Left renal cortex interstitium (tissue), 4 donors: ENCODE measurements around the gene TEDC2. TPM values are rescaled to one million over a fixed set of nuclear protein-coding genes. Genes with fewer than 3 reads are reported as not detected.
"Not testable (repeated sequence)": the region's sequence is repeated elsewhere in the genome, so short reads cannot be mapped to it uniquely, and the experiment has no call there.

ENCODE experiments used
- DNase-seq, 4 donors: peaks; one replicate each; pipeline ENCODE4 v3.0.0-alpha.2; 2013; ENCODE audit warnings: low read depth in 4 of 4, low spot score in 2 of 4, missing footprints in 1 of 4
- polyA plus RNA-seq, 4 donors: library from polyadenylated mRNA; unstranded; fragments of 120-200 nt; gene quantifications; one replicate each; pipeline ENCODE4 v1.2.1, GENCODE V29; 2013; ENCODE audit not compliant: insufficient read length in 4 of 4

TEDC2 gene
- polyA plus RNA-seq, 4 donors, result 7.3 to 16.6 (median 12.2) TPM

DNA sequence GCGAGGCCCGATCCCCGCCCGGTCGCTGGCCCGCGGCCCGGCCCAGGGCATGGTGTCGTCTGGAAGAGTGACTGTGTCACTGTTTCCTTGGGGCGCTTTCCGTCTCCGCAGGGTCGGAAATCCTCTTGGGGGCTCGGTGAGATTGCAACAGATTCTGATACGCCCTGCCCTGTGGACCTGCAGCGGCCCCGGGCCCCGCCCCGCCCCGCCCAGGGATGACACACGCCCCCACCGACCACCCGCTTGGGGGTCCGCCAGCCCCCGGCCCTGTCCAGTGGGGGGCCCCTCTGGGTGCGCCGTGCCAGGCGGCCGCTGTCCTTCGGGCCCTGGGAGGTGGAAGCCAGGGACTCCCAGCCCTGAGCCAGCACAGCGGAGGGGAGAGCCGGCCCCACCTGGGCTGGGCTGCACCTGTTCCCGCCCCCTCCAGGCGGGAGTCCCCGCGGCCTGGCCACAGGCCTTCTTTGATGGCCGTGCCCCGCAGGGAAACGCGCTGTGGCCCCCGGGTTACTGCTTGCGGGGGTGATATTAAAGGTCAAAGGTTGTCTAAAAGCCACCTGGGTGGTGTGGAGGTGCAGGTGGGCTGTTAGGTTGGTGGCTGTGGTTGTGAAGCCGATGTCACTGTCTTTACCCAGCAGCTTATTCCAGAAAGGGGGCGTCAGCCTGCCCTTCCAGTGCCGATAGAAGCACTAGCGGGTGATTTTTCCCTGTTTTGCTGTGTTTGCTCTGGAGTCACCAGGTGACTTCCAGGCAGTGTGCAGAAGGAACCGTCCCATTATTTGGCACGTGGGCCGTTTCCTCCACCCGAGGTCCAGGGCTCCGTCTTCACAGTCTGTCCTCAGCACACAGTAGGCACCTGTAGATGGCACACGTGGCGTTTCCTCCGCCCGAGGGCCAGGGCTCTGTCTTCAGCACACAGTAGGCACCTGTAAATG is 15.8 kb downstream of the TEDC2 start:
- no peak for DNase-seq

DNA sequence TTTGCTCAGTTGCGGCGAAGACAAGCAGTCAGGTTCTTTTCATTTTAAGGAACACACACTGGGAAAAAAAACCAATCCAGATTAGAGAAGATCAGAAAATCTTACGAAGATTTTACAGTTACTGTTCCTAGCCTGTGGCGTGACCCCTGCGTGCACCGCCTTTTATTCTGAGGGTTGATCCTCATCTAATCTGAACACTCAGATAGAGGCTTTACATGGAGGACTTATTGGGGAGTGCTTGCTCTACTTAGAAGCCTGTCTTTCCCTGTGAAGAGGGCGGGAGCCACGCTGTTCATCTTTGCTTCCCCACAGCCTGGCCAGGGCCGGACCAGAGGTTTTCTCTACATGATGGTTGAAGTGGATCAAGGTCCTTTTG is 16.4 kb downstream of the TEDC2 start:
- DNase-seq, result no peak

DNA sequence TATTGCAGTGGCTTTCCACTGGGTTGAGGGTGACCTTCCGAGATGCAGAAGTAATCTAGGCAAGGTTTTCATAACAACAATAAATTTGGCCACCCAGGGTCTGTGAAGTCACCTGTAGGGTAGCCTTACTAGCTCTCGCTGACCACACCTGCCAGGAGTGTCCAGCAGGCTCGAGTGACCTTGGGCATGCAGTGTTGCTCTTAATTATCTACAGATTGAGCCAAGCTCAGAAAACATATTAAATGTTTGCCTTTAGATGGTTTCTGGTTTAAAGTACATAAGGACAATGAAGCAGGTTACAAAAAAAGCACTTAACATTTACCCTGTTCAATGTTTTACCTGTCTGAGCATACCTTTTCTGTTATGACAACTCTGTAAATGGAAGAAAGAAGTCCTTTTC is 16.8 kb downstream of the TEDC2 start:
- no peak for DNase-seq

DNA sequence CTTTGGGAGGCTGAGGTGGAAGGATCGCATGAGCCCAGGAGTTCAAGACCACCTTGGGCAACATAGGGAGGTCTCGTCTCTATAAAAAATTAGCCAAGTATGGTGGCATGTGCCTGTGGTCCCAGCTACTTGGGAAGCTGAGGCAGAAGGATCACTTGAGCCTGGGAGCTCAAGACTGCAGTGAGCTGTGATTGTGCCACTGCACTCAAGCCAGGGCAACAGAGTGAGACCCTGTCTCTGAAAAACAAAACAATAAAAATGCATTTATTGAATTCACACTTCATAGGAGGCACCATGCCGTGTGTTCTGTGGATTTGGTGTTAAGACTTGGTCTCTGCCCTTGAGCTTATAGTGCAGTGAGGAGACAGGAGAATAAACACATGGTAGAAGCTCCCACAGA is 17.4 kb downstream of the TEDC2 start:
- DNase-seq, result no peak

DNA sequence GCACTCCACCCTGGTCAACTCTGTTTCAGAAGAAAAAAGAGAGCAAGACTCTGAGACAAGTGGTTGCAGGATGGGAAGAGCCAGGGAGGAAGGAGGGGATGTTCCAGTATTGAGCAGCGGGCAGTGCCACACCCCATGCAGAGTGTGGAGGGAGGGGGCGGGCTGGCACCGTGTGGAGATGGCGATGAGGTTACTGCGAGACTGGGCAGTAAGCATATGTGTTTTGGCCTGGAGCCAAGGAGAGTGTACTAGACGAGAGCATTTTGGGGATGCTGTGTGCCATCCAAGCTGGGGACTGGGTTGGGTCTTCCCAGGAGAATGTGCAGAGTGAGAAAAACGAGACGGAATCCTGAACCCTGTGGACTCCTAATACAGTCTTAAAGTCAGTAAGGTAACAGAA is 18.4 kb downstream of the TEDC2 start:
- no peak for DNase-seq

DNA sequence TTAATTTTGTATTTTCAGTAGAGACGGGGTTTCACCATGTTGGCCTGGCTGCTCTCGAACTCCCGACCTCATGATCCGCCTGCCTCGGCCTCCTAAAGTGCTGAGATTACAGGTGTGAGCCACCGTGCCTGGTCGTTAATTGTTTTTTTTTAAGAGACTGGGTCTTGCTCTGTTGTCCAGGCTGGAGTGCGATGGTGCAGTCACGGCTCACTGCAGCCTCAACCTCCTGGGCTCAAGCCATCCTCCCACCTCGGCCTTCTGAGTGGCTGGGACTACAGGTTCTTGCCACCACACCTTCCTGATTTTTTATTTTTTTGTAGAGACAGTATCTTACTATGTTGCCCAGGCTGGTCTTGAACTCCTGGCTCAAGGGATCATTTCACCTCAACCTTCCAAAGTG is 20.1 kb downstream of the TEDC2 start:
- DNase-seq, result not testable (repeated sequence)

DNA sequence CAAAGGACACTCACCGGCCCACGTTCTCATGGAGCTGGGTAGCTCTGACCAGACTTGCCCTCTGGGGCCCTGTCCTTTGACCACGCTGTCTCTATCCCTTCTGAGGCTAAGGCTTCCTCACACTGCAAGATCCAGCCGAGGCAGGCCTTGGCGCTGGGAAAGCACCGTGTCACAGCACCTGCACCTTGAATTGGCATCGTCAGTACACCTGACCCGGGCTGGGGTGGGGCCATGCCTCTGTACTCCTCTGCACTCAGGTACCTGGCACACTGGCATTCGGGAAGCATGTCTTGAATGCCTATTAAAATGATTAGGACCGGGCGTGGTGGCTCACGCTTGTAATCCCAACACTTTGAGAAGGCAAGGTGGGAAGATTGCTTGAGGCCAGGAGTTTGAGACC is 21.0 kb downstream of the TEDC2 start:
- DNase-seq, result no peak

DNA sequence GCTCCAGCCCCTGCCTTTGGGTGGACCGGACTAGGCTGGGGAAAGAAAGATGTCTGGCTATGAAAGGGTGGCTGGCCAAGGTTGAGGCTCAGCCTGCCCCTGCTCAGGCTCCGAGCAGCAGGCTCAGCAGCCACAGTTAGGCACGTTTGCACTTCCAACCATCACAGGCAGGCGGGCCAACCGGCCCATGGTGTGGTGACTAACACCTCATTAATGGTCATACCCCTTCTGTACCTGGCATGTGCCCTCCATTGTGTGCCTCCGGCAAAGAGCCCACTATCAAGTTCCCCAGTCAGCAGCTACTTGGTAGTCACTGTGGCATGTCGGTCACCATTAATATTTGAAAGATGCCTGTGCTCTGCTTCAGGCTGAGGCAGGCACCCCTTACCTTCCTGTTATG is 21.8 kb downstream of the TEDC2 start:
- DNase-seq, result no peak

DNA sequence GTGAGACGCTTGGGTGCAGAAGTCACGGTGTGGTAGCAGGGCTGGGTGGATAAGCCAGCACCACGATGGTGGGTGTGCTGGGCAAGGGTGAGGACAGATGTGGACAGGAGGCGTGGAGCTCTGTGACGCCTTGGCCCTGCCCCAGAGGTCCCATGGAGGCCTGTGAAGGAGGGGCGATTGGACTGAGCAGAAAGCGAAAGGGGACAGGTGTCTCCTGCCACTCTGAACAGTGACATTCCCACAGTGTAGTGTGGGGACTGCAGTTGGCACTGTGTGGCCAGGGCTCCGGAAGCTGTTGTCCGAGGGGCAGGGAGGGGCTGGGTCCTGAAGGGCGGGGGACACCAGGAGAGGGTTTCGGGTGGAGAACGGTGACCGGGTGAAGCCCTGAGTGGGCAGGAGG is 22.3 kb downstream of the TEDC2 start:
- DNase-seq, result no peak

DNA sequence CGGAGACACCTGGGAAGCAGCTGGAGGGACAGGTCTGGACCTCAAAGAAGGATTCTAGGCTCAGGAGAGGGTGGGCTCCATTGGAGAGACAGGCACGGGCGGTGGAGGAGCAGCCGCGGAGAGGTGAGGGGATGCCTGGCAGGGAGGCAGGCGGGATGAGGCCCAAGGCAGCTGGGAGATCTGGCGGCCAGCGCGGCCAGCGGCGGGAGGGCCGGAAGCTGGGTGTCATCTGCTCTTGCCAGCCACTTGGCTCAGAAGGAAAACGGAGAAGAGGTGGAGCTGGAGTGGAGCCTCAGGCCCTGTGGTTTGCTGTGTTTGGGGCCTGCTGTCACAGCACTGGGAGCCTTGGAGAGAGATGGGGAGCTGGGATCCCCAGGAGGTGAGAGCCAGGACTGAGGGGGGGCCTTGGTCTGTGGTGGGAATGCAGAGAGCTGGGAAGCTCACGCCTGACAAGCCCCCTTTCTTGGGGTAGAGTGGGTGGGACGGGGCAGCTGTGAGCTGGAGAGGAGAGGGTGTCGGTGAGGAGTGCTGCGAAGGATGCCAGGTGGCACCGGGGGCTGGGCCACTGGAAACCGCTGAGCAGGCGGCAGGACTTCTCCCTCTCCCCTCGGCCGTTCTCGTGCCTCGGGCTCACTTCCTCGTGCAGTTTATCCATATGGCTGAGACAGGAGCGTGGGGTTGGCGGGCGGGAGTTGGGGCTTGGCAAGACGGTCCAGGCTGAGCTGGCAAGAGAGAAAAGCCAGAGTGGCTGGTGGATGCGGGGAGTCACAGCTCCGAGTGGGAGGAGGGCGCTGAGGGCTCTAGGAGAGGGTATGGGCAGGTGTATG is 23.0 kb downstream of the TEDC2 start:
- no peak for DNase-seq

DNA sequence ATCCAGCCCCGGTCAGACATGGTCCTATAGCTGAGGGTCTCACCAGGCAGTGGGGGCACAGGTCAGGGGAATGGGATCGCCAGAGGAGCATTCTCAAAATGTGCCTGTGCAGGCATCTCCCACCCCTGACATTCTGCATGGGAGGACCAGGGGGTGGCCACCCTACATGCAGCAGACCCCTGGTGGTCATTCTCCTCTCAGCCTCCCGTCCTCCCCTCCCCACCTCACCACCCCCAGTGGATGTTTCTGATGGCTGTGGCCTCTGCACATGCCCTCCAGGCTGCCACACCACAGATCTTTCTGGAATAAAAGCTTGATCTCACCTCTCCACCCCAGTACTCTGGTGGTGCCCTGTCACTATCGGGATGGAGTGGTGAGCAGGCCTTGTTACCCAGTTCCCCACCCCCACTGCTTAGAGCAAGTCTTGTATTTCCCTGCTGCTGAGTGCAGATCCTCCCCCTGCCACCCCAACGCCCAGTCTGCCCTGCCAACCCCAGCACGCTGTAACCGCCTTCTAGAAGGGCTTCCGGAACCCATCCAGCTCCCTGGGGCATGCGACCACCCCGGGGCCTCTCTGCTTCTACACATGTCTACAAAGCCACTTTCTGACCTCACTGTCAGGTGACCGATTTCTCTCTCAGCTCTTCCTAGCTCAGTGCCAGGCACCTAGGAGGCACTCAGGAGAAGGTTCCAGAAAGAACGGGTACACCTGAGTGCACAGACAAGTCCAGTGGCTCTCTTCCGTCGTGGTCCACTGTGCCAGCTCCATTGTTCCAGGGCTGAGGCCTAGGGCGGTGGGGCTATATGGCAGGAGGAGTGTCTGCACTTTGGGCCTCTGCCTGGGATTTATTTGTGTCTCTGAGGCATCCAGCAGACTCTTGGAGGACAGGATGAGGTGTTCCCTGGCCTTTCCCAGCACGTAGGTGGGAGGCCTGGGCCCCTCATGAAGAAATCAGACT is 24.3 kb downstream of the TEDC2 start:
- no peak for DNase-seq

DNA sequence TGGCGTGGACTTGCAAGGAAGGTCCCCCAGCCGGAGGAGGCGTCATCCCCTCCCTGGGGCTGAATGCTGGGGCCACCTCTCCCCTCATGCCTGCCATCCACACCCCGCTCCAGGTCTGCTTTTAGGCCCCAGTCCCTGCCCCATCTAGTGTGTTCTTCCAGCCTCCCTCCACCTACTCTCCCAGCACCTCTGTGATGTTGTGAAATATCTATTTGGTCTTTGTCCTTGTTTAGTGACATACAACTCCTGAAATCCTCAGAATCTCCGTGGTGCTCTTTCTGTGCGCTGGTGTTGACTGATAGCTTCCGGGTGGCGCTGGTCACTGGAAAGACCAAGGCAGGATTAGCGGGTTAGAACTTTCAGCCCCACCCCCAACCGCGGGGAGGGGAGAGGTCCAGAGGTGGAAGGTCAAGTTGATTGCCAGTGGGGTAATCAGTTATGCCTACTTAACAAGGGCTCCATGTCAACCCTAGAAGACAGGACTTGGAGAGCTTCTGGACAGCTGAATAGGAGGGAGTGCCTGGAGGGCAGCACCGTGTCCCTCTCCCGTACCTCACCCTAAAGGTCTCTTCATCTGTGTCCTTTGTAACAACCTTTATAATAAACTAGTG is 25.1 kb downstream of the TEDC2 start:
- no peak for DNase-seq

DNA sequence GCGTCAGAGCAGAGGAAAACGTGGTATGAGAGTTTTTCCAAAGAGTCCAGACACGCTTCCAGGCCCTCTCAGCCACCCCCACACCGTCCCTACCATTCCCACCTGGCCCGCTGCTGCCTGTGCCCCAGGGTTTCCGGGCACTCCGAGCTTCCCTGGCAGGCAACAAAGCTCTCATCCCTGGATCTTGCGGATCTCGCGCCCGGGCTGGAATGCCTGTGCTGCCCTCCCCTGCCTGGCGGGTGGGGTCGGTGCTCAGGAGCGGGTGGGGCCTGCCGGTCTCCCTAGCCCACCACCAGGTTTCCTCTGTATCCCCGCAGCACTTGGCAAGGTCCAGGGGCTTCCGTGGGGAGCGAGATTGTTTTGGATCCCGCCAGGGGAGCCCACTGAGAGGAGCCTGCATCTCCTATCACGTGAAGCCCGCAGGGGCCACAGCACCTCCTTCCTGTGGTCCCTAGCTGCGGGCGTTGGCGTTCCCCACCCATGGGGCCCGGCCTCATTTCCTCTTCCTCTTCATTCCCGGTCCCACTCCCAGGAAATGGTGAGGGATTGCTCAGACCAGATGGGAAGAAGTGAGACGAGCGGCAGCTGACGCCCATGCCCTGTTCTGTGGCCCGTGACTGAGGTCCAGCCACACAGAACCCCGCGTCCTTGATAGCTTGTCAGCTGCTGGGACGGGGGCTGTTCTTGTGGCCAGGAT is 26.1 kb downstream of the TEDC2 start:
- DNase-seq, result no peak

DNA sequence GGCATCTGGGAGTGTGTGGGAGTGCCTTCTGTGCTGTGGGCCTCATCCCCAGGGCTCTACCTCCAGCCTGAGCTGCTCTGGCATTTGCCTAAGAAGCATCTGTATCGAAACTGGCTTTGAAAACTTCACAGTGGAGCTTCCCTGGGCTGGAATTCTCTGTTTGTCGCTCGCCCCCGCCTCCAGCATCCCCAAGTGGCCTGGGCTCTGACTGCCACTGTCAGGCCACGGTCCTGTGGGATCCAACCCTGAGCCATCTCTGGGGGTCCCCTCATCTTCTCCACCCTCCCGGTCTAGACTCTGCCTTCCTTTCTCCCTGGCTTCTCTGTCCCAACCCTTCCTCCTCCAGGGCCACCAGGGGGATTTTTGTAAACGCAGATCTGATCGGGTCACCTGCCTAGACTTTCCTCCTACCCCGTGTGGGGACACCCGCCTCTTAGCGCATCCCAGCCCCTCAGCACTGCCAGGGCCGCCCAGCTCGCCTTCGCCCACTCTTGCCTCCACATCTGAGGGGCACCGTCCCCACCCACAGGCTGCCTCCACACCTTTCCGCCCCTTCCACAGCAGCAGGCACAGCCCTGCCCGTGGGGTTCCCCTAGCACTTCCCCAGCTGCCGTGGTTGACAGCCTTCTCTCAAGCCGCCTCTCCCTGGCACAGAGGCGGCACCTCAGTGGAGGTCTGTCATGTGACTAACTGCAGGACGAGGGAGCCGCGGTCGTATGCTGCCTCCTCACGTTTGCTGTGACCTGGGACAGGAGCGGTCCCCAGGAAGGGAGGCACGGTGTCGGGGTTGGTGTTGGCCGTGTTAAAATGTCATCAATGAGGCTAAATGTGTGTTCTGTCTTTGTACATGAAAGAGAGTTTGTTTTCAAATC is 27.0 kb downstream of the TEDC2 start:
- no peak for DNase-seq

DNA sequence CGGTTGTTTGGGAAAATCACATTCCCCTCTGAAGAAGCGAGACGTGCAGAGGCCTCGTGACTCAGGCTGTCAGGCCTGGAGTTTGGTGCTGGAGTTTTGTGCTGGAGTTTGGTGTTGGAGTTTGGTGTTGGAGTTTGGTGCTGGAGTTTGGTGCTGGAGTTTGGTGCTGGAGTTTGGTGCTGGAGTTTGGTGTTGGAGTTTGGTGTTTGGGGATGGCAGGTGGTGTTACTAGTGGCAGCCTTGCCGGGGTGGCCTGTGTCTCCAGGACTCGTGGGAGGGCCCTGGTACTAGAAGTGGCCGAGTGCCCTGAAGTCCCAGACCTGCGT is 27.6 kb downstream of the TEDC2 start:
- no peak for DNase-seq

DNA sequence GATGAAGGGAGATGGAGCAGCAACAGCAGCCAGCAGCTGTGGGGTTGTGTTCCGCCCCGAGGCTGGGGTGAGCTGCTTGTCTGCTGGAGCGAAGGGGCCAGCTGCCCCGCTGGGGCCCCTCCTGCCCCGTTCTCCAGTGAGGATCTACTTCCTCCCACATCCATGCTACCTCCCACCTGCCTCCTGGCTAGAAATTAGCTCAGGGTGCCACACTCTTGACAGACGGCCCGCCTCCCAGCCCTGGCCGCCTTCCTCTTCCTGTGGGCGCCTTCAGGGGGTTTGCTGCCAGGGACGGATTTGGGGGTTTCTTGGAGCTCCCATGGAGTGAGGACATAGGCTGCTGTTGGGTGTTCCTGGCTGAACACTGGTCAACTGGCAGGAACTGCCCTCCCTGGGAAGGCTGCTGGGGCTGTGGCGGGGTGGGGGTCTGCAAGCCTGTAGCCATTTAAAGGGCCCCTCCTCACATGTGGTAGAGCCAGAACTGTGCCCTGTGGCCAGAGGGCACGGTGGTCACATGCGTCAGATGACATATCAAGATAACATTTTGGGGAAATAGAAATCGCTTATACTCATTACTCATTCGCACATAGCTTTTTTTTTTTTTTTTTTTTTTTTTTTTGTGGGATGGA is 28.1 kb downstream of the TEDC2 start:
- DNase-seq, result no peak

DNA sequence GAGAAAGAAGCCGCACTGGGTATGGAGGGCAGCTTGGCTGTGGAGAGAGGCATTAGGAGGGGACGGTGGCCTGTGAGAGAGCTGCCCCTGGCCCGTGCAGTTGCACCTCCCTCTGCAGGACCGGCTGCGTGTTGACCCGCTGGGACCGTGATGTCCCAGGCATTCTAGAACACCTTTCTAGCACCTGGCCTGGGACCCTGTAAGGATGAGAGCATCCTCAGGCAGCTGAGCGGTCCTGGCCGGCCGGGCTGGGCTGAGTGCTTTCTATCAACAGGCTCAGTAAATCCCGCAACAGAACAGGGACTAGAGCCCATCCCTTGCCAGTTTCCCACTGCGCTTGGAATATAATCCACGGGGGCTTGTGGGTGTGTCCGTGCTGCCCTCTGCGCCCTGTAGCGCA is 29.7 kb downstream of the TEDC2 start:
- DNase-seq, result no peak
